OCI-LY1 (cell line): ENCODE results near the gene NDUFV3.

Source experiments
- CTCF ChIP-seq: fragments of 200-600 bp; sonication (generic), shearing (Covaris generic); IDR thresholded peaks from 2 replicates; pipeline ENCODE4 v1.5.1; 2017; ENCODE audit warnings: mild to moderate bottlenecking, antibody characterized with exemption, low read length, moderate library complexity, mixed read lengths
- EZH2 ChIP-seq: fragments of 200-600 bp; sonication (generic), shearing (Covaris generic); IDR thresholded peaks from 2 replicates; pipeline ENCODE4 v1.8.0; 2017; ENCODE audit warnings: borderline replicate concordance, mixed run types, mild to moderate bottlenecking, antibody characterized with exemption, low read length, moderate library complexity, mixed read lengths

DNA sequence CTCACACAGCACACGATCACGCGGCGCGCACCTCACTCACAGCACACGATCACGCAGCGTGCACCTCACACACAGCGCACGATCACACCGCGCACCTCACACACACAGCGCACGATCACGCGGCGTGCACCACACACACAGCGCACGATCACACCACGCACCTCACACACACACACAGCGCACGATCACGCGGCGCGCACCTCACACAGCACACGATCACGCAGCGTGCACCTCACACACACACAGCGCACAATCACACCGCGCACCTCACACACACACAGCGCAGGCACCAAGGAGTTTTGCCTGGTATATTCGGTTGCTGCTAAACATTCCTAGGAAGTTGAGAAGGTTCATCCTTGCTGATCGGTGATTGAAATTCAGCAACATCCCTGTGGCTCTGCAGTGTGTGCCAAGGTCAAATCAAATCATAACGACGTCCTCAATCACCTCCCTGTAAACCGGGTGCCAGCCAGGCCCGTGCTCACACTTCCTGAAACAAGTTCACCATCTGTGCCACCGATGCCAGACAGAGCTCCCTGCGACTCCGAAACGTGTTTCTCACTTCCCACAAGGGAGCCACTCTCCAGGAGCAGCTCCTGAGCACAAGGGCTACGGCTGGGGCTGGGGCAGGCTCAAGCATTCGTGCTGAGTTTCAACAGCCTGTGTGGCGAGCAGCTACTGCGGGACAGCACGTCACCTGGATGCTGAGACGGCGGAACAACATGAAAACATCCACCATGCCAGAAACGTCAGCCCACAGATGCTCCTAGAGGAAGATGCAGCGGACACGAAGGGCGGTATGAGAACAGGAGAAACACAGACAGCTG lies 44.0 kb upstream of the NDUFV3 start:
- no peak for TF ChIP-seq CTCF
- no peak for TF ChIP-seq EZH2
